GM06990 (cell line): ENCODE data around the gene CCL14.

Experiments used
- DNase-seq: peaks from one replicate; pipeline ENCODE4 v3.0.0-alpha.2; 2011; ENCODE audit not compliant: insufficient read length; ENCODE audit errors: extremely low read depth
- H3K27me3 ChIP-seq: replicated peaks from 2 replicates; pipeline ENCODE4 v1.6.0; 2011; ENCODE audit warnings: low read length; ENCODE audit not compliant: control insufficient read depth, insufficient read depth
- H3K36me3 ChIP-seq: 2 replicates; pipeline ENCODE4 v1.5.1; 2011; ENCODE audit warnings: low read length; ENCODE audit not compliant: control insufficient read depth, insufficient read depth
- H3K4me3 ChIP-seq: replicated peaks from 2 replicates; pipeline ENCODE4 v1.5.1; 2011; ENCODE audit warnings: low read depth, mild to moderate bottlenecking, control low read depth, low read length
- TF ChIP-seq, protein P1 (sequence below): IDR thresholded peaks from 2 replicates; pipeline ENCODE4 v1.5.1; 2011; ENCODE audit warnings: low read length, control low read depth, mild to moderate bottlenecking, inconsistent platforms; ENCODE audit not compliant: insufficient read depth, poor library complexity, severe bottlenecking

Gene CCL14

DNA sequence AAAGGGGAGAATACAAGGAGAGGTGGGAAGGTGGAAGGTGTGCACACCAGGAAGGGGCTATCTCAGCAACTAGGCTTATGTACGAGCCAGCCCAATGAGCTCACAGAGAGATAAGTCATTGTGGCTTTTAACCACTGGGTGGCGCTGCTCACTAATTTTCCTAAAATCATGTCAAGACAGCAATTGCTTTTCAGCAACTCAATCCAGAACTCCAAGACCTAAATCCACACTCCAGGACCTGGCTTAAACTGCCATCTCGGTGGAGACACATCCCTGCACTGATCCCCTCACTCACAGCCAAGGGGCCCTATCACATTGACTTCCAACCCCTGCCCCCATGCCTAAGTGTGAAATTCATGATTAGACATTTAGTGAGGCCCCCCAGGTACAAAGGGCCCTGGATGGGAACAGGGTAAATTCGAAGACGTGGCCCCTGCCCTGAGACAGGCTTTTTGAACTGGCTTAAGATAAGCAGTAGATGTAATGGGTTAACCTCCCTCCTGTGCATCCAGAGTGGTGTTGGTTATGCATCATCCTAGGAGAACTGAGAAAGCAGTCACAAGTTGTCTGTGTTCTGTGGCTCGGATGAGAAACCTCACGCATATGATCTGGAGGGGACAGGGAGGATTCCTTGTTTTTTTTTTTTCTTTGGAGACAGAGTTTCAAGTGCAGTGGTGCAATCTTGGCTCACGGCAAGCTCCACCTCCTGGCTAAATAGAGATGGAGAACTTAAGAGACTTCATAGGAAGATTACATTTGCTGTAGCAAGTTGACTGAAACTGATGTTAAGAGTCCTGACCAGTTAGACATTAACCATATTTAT lies 16.8 kb downstream of the CCL14 start:
- Histone ChIP-seq H3K27me3 (no peaks in the 10 kb centered on the region), H3K4me3 (no peak overlapping the region), H3K36me3 (no peaks in the 10 kb centered on the region)
- no peak for DNase-seq
- TF ChIP-seq, protein P1, sequence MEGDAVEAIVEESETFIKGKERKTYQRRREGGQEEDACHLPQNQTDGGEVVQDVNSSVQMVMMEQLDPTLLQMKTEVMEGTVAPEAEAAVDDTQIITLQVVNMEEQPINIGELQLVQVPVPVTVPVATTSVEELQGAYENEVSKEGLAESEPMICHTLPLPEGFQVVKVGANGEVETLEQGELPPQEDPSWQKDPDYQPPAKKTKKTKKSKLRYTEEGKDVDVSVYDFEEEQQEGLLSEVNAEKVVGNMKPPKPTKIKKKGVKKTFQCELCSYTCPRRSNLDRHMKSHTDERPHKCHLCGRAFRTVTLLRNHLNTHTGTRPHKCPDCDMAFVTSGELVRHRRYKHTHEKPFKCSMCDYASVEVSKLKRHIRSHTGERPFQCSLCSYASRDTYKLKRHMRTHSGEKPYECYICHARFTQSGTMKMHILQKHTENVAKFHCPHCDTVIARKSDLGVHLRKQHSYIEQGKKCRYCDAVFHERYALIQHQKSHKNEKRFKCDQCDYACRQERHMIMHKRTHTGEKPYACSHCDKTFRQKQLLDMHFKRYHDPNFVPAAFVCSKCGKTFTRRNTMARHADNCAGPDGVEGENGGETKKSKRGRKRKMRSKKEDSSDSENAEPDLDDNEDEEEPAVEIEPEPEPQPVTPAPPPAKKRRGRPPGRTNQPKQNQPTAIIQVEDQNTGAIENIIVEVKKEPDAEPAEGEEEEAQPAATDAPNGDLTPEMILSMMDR: peak; percentile 67

DNA sequence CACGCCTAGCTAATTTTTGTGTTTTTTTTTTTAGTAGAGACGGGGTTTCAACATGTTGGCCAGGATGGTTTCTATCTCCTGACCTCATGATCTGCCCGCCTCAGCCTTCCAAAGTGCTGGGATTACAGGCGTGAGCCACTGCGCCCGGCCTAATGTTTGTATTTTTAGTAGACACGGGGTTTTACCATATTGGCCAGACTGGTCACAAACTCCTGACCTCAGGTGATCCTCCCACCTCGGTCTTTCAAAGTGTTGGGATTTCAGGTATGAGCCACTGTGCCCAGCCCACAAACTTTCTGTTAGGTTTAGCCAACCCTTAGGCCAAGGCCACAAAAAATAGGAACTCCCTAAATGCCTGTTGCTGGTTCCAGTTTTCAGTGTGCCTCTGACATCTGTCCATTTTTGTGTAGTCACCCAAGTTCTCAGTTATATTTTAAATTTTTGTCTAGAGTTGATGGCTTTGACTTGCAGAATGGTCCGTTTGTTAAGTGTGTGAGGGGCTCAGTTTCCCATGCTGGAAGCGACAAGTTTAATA lies 17.9 kb downstream of the CCL14 start:
- Histone ChIP-seq H3K27me3 (no peaks in the 10 kb centered on the region), H3K36me3 (no peaks in the 10 kb centered on the region), H3K4me3 (no peak overlapping the region)
- DNase-seq: no peak
- TF ChIP-seq, protein P1: no peak

DNA sequence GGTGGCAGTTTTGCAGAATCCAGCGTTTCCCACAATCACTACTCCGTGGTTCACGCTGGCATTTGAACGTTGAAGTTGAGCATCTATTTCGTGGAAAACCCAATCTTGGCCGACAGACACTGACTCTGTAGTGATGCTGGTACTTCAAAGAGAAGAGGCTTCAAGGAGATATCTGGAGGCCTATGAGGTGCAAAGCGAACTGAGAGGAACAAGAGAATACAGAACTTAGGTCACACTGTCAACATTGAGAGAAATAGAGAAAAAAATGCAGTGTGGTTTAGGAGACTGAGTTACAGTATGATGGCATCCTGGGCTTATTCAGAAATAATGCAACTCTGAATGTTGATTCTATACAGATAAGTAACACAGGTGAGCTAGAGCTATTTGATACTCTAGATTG lies 21.3 kb downstream of the CCL14 start:
- H3K4me3 ChIP-seq: no peak overlapping the region
- no peak for DNase-seq
- TF ChIP-seq, protein P1: no peak

DNA sequence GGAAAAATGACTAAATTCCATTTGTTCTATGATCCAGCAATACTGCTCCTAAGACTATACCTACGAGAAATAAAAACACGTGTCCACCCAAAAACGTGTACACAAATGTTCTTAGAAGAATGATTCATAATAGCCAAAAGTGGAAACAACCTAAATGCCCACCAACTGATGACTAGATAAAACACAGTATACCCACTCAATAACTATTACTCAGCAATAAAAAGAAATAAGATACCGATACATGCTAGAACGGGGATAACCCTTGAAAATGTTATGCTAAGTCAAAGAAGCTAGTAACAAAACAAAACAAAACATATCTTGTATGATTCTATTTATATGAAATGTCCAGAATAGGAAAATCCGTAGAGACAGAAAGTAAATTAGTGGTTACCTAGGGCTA lies 22.9 kb downstream of the CCL14 start:
- TF ChIP-seq, protein P1: no peak

More for the DNA sequence above, 21.3 kb downstream of the CCL14 start:
- Histone ChIP-seq H3K36me3 (no peaks in the 10 kb centered on the region), H3K27me3 (no peaks in the 10 kb centered on the region)

DNA sequence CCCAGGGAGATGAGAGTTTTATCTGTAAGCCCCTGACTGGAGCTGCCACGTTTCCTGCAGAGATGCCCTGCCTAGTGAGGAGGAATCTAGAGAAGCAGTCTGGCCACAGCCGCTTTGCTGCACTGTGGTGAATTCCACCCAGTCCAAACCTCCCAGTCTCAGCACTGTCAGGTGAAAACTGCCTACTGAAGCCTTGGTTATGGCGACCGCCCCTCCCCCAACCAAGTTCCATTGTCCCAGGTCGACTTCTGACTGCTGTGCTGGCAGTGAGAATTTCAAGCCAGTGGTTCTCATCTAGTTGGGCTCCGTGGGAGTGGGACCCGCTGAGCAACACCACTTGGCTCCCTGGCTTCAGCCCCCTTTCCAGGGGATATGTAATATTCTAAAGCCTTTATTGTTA lies 32.8 kb downstream of the CCL14 start:
- Histone ChIP-seq H3K4me3 (no peak overlapping the region), H3K36me3 (no peaks in the 10 kb centered on the region), H3K27me3 (no peaks in the 10 kb centered on the region)
- no peak for DNase-seq
- TF ChIP-seq, protein P1: no peak

More for the DNA sequence above, 22.9 kb downstream of the CCL14 start:
- no peaks in the 10 kb centered on the region for H3K27me3 ChIP-seq
- no peak overlapping the region for H3K4me3 ChIP-seq
- DNase-seq: no peak
- H3K36me3 ChIP-seq: no peaks in the 10 kb centered on the region
